Omental fat pad (tissue), 4 donors: Measurements from ENCODE around the gene FGD4. TPM values are rescaled to one million over a fixed set of nuclear protein-coding genes. Genes with fewer than 3 reads are reported as not detected.

Experiments
- ATAC-seq: fragments of 150-250 bp; one replicate; pipeline ENCODE4 v1.9.1; 2016; ENCODE audit warnings: mild to moderate bottlenecking, moderate library complexity; ENCODE audit not compliant: low FRiP score
- DNase-seq: peaks from one replicate; pipeline ENCODE4 v3.0.0-alpha.2; 2019; ENCODE audit warnings: low spot score
- total RNA-seq, 4 donors: library from RNA; depleted of rRNA; stranded (reverse); fragments of >200 nt; gene quantifications; one replicate each; pipeline ENCODE4 v1.1.0, GENCODE V29; 2016
- TF ChIP-seq, protein P1 (sequence below), 3 donors: fragments of 450-650 bp; IDR thresholded peaks; one replicate each; pipeline ENCODE4 v1.5.1; 2016 to 2017; ENCODE audit warnings: antibody characterized with exemption in 3 of 3, mild to moderate bottlenecking in 3 of 3, moderate library complexity in 2 of 3

Gene FGD4
- total RNA-seq, 4 donors from 2014 or later: 43.1 to 111 (median 51.5) TPM

DNA sequence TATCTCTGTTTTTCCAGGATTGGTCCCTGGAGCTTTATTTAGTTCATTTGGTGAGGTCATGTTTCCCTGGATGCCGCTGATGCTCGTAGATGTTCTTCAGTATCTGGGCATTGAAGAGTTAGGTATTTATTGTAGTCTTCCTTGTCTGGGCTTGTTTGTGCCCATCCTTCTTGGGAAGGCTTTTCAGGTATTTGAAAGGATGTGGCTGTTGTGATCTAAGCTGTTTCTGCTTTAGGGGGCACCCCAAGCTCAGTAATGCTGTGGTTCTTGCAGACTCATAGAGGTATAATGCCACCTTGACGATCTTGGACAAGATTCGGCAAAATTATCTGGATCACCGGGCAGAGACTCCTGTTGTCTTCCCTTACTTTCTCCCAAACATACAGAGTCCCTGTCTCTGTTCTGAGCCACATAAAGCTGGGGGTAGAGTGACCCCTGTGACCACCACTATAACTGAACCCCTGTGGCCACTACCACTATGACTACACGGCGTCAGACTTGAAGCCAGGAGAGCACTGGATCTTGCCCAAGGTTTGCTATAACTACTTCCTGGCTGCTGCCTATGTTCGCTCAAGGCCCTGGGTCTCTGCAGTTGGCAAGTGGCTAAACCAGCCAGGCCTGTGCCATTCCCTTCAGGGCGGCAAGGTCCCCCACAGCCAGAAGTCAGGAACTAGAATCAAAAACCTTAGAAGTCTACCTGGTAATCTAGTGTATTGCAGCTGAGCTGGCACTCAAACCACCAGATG lies 40.9 kb downstream of the FGD4 start:
- no peak for ATAC-seq
- TF ChIP-seq, protein P1, sequence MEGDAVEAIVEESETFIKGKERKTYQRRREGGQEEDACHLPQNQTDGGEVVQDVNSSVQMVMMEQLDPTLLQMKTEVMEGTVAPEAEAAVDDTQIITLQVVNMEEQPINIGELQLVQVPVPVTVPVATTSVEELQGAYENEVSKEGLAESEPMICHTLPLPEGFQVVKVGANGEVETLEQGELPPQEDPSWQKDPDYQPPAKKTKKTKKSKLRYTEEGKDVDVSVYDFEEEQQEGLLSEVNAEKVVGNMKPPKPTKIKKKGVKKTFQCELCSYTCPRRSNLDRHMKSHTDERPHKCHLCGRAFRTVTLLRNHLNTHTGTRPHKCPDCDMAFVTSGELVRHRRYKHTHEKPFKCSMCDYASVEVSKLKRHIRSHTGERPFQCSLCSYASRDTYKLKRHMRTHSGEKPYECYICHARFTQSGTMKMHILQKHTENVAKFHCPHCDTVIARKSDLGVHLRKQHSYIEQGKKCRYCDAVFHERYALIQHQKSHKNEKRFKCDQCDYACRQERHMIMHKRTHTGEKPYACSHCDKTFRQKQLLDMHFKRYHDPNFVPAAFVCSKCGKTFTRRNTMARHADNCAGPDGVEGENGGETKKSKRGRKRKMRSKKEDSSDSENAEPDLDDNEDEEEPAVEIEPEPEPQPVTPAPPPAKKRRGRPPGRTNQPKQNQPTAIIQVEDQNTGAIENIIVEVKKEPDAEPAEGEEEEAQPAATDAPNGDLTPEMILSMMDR (IDR thresholded peaks at IDR 0.05): no peak
- DNase-seq: no peak

DNA sequence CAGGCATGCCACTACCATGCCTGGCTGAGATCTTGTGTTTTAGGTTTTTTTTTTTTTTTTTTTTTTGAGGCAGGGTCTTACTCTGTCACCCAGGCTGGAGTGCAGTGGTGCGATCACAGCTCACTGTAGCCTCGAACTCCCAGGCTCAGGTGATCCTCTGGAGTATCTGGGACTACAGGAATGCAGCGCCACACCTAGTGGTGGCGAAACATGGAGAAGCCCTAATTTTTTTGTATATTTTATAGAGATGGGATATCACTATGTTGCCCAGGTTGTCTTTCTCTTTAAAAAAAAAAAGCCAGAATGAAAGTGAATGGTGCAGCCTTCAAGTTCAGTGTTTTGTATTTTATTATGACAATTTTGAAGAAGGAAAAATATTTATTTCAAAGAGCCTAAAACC lies 44.1 kb downstream of the FGD4 start:
- ATAC-seq (no peak), DNase-seq (no peak)
- TF ChIP-seq, protein P1 (IDR thresholded peaks at IDR 0.05): no peak

DNA sequence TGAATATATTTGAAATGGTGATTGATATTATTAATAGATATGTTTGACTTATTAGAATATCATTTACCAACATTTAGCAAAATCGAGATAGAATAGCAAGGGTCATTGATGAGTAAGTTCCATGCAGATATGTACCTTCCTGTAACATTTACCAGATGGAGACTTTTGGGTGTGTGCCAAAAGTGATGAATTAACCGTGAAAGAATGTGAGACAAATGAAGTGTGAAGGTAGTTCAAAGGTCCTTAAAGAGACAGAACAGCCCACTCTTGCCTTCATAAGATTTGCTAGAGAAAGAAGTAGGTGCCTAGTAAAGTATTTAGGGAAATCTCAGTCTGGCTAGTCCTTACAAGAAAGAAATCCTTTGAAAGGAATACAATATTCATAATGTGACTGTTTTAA lies 45.5 kb downstream of the FGD4 start:
- DNase-seq (no peak), ATAC-seq (peak; percentile 58)
- TF ChIP-seq, protein P1 (IDR thresholded peaks at IDR 0.05): no peak

GRCh38 chr12:32445356-32445755 lies 46.0 kb downstream of the FGD4 start:
- ATAC-seq: no peak
- DNase-seq: no peak
- TF ChIP-seq, protein P1 (IDR thresholded peaks at IDR 0.05): no peak

DNA sequence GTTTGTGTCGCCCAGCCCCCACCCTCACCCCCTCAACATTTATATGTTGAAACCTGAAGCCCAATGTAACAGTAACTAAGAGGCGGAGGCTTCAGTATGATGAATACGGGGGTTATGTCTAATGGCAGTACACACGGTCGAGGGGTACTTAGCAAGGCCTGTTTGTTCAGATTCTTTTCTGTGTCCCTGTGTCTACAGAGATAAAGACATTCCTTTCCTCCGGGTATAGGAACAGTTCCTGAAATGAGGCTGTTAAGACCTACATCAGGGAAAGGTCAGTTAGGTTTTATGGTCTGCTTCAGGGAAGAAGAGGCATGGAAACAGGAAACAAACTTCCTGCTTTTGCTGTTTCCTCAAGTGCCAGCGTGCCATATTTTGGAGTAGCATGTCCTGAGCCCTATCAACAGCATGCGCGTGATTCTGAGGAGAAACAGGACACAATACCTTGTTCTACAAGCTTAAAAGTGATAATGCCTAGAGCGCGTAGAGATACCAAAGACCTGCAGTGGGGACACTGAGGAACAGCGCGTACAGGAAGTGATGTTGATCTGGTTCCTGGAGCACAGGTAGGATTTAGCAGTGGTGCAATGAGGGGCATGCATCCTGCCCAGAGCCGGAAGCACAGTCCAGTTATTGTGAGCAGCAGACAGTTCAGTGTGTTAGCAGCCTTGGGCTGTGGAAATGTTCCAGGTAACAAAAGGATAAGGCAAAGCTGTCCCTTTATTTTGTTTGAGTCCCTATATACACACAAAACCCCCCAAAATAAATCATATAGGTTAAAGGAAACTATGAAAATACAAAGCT lies 47.2 kb downstream of the FGD4 start:
- no peak for ATAC-seq
- no peak for DNase-seq
- TF ChIP-seq, protein P1 (IDR thresholded peaks at IDR 0.05): no peak

- no peak for ATAC-seq
- TF ChIP-seq, protein P1 (IDR thresholded peaks at IDR 0.05): no peak
- no peak for DNase-seq
These were observed 49.2 kb downstream of the FGD4 start for GRCh38 chr12:32448586-32448985.
